OCI-LY3 (cell line): ENCODE data around the gene FAM50A.

Source experiments
- H2AFZ ChIP-seq: fragments of 200-600, 300-600 bp; shearing (Covaris generic); 2 replicates; pipeline ENCODE4 v1.6.0; 2014; ENCODE audit warnings: antibody characterized with exemption, low read depth, low read length
- H3K27ac ChIP-seq: fragments of 200-600, 300-600 bp; sonication (generic); 2 replicates; pipeline ENCODE4 v1.5.1; 2014; ENCODE audit warnings: mild to moderate bottlenecking, low read length, moderate library complexity, mixed read lengths
- H3K27me3 ChIP-seq: fragments of 200-600, 300-600 bp; sonication (generic); 2 replicates; pipeline ENCODE4 v1.6.1; 2014; ENCODE audit warnings: low read depth, low read length, mixed read lengths
- H3K36me3 ChIP-seq: fragments of 200-600, 300-600 bp; sonication (generic); replicated peaks from 2 replicates; pipeline ENCODE3; 2014; ENCODE audit warnings: low read depth, low read length, mixed read lengths
- H3K4me1 ChIP-seq: fragments of 300-600, 200-600 bp; sonication (generic); 2 replicates; pipeline ENCODE4 v1.6.1; 2014; ENCODE audit warnings: low read length, mixed read lengths
- H3K4me2 ChIP-seq: fragments of 200-600, 300-600 bp; sonication (generic); 2 replicates; pipeline ENCODE4 v1.6.1; 2014; ENCODE audit warnings: low read length, mixed read lengths
- H3K4me3 ChIP-seq: fragments of 300-600, 200-600 bp; sonication (generic); 2 replicates; pipeline ENCODE4 v1.5.1; 2014; ENCODE audit warnings: antibody characterized with exemption, mild to moderate bottlenecking, low read length, moderate library complexity
- H3K79me2 ChIP-seq: fragments of 300-600, 200-600 bp; shearing (Covaris generic); 2 replicates; pipeline ENCODE4 v1.6.1; 2014; ENCODE audit warnings: mild to moderate bottlenecking, low read length, mixed read lengths
- H3K9ac ChIP-seq: fragments of 300-600, 200-600 bp; shearing (Covaris generic); 2 replicates; pipeline ENCODE4 v1.6.0; 2014; ENCODE audit warnings: mild to moderate bottlenecking, low read length, moderate library complexity
- H3K9me3 ChIP-seq: fragments of 200-600, 300-600 bp; shearing (Covaris generic); 2 replicates; pipeline ENCODE4 v1.6.1; 2014; ENCODE audit warnings: low read length, mixed read lengths; ENCODE audit not compliant: insufficient read depth
- H4K20me1 ChIP-seq: fragments of 200-600, 300-600 bp; sonication (generic); 2 replicates; pipeline ENCODE4 v1.6.1; 2016; ENCODE audit warnings: low read length, mixed read lengths; ENCODE audit not compliant: insufficient read depth
- EZH2phosphoT487 ChIP-seq: fragments of 200-600 bp; shearing (Covaris generic); IDR thresholded peaks from 2 replicates; pipeline ENCODE4 v1.6.1; 2018; ENCODE audit warnings: antibody characterized with exemption, mixed run types, low read depth
- TF ChIP-seq, protein P1 (sequence below): fragments of 200-600, 300-600 bp; sonication (generic); IDR thresholded peaks from 2 replicates; pipeline ENCODE4 v1.5.1; 2014; ENCODE audit warnings: antibody characterized with exemption, low read length, low read depth

FAM50A gene

DNA sequence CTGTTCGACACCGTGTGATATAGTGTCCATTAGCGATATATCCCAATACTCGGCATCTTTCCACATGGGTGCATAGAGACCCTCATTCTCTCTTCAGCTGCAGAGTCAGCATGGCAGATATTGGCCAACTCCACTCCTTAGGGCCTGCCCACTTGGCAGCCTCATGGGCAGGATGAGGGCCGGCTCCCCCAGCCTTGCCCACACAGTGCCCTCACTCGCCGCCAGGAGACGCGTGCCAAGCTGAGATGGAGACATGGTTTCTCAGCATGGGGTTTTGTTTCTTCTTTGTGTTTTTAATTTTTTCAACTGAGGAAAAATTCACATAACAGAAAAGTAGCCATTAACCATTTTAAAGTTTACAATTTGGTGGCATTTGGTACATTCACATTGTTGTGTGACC, 8.9 kb downstream of the FAM50A start:
- no peaks in the 10 kb centered on the region for H3K9me3 ChIP-seq
- no peak for TF ChIP-seq EZH2phosphoT487
- TF ChIP-seq, protein P1, sequence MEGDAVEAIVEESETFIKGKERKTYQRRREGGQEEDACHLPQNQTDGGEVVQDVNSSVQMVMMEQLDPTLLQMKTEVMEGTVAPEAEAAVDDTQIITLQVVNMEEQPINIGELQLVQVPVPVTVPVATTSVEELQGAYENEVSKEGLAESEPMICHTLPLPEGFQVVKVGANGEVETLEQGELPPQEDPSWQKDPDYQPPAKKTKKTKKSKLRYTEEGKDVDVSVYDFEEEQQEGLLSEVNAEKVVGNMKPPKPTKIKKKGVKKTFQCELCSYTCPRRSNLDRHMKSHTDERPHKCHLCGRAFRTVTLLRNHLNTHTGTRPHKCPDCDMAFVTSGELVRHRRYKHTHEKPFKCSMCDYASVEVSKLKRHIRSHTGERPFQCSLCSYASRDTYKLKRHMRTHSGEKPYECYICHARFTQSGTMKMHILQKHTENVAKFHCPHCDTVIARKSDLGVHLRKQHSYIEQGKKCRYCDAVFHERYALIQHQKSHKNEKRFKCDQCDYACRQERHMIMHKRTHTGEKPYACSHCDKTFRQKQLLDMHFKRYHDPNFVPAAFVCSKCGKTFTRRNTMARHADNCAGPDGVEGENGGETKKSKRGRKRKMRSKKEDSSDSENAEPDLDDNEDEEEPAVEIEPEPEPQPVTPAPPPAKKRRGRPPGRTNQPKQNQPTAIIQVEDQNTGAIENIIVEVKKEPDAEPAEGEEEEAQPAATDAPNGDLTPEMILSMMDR, result no peak
- no peak overlapping the region for H3K9ac ChIP-seq
- H4K20me1 ChIP-seq, result no peaks in the 10 kb centered on the region
- H3K79me2 ChIP-seq, result no peaks in the 10 kb centered on the region
- H2AFZ ChIP-seq, result no peak overlapping the region
- no peak overlapping the region for H3K4me2 ChIP-seq
- no peak overlapping the region for H3K4me3 ChIP-seq
- H3K27ac ChIP-seq, result no peak overlapping the region
- H3K36me3 ChIP-seq, result peaks cover 4% of the 10 kb centered on the region
- H3K4me1 ChIP-seq, result peaks cover 4% of the 10 kb centered on the region
- no peaks in the 10 kb centered on the region for H3K27me3 ChIP-seq

DNA sequence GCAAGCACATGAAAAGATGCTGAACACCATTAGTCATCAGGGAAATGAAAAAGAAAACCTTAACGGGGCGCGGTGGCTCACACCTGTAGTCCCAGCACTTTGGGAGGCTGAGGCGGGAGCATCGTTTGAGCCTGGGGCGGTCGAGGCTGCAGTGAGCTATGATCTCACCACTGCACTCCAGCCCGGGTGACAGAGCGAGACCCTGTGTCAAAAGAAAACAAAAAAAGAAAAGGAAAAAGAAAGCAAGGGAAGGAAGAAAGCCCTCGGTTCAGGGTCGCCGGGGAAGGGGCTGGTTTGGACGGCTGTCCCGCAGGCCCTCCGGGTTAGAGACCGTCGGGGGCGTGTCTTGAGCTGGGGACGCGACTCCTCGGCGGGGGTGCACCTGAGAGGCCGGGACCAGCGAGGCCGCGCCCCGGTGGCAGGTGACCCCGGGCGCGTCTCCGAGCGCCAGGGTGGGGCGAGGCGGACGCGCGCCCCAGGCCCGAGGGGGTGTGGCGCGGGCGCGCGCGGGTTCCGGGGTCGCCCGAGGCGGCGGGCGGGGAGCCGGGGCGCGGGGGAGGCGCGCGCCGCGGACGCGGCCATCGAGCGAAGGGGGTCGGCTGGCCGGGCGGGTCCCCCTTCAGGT, 13.7 kb downstream of the FAM50A start:
- peak overlapping the region; percentile 80; the same call in 1 of the 2 replicates for H3K9ac ChIP-seq
- no peaks in the 10 kb centered on the region for H3K27me3 ChIP-seq
- peak overlapping the region; percentile 82 for H3K4me3 ChIP-seq
- TF ChIP-seq EZH2phosphoT487, result no peak
- peaks cover 9% of the 10 kb centered on the region for H3K4me1 ChIP-seq
- no peak overlapping the region for H3K27ac ChIP-seq
- peak overlapping the region; percentile 71 for H2AFZ ChIP-seq
- peaks cover 14% of the 10 kb centered on the region; the same call in 1 of the 2 replicates for H3K79me2 ChIP-seq
- peaks cover 5% of the 10 kb centered on the region; the same call in 1 of the 2 replicates for H4K20me1 ChIP-seq
- peak overlapping the region; percentile 75 for H3K4me2 ChIP-seq
- no peaks in the 10 kb centered on the region for H3K9me3 ChIP-seq
- H3K36me3 ChIP-seq, result no peaks in the 10 kb centered on the region

DNA sequence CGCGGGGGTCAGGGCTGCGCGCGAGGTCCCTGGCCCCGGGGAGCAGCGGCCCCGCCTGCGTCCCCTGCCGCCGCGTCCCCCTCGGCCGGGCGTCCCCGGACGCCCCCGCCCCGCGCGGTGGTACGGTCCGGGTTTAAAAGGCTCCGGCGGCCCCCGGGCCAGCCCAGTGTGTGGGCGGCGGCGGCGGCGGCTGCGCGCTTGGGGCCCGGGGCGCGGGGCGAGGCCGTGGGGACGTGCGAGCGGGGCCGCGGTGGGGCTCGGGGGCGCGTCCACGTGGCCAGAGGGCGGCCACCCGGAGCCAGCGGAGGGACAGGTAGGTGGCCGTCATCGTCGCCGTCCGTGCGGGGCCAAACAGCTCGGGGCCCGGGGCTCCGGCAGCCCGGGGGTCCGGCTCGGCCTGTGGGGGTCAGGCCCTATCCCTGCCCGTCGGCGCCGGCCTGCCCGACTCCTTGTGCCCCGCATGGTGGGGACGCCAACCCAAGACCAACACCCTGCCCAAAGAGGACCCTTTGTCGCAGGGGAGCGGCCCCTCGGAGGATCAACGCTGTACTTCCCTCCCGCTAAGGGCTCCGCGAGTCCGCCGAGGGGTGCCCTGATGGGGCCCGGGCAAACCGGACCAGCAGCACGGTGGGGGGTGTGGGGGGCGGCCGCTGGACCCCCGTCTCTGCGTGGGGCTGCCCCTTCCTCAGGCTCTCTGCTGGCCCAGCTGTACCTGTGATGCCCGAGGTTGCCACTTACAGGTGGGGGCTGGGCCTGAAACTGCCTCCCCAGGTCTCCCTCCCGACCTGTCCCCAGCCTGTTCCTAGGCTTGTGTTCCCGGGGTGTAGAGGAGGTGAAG, 14.4 kb downstream of the FAM50A start, which contains the start of gene PLXNA3:
PLXNA3 (plus strand) TSS at position 166 of the 838 bp plus-strand sequence. CDS start 1,903 bp downstream, outside the sequence.
- Histone ChIP-seq H3K36me3 (no peaks in the 10 kb centered on the region), H3K27me3 (no peaks in the 10 kb centered on the region), H3K4me3 (peak within 1 kb of the TSS; percentile 82), H3K9me3 (no peaks in the 10 kb centered on the region), H3K9ac (peak within 1 kb of the TSS; percentile 80), H3K27ac (no peak within 1 kb of the TSS; the same call in 1 of the 2 replicates), H3K79me2 (peaks cover 14% of the 10 kb centered on the region; the same call in 1 of the 2 replicates), H3K4me1 (peaks cover 9% of the 10 kb centered on the region), H2AFZ (peak within 1 kb of the TSS; percentile 71), H3K4me2 (peak within 1 kb of the TSS; percentile 88), H4K20me1 (peaks cover 5% of the 10 kb centered on the region; the same call in 1 of the 2 replicates)
- no peak for TF ChIP-seq EZH2phosphoT487
- TF ChIP-seq, protein P1, result no peak

DNA sequence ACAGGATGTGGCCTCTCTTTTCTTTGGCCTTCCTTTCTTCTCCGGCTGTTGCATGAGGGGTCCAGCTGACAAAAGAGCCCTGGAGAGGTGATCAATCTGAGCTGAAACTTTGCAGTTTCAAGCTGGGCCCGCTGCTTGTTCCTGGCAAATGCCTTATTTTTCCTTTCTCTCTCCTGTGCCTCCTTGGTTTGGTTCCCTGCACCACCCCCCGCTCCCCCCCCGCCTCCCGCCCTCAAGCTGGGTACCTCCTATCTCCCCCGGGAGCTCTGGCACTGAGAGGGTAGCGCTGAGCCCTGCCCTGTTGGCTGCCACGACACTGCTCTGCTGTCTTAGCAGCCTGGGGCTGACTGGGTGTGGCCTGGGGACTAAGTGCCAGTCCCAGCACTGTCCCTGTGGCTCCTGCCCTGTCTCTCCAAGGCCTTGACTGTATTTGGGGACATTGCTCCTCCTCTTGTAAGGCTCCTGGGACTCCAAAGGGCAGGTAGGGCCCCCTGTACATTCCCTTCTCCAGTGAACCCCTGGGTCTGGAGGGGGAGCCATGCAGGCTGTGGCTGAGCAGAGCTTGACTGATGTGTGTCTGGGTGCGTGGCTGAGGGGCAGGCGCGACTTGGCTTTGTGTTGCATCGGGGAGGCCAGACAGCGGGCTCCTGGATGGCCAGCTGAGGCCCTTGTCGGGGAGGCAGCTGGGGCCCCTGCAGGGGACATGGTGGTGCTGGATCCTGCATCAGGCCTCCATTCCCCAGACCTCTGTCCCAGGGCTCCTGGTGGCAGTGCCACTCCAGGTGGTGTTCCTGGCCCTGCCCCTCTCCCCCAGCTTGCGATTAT, 15.2 kb downstream of the FAM50A start:
- TF ChIP-seq, protein P1, result no peak
- TF ChIP-seq EZH2phosphoT487, result no peak
- peak overlapping the region; percentile 80 for H3K9ac ChIP-seq
- no peaks in the 10 kb centered on the region for H3K9me3 ChIP-seq
- peaks cover 5% of the 10 kb centered on the region; the same call in 1 of the 2 replicates for H4K20me1 ChIP-seq
- no peak overlapping the region for H2AFZ ChIP-seq
- peaks cover 9% of the 10 kb centered on the region for H3K4me1 ChIP-seq
- H3K4me3 ChIP-seq, result peak overlapping the region; percentile 82
- peak overlapping the region; percentile 88 for H3K4me2 ChIP-seq
- no peaks in the 10 kb centered on the region for H3K27me3 ChIP-seq
- H3K79me2 ChIP-seq, result peaks cover 14% of the 10 kb centered on the region; the same call in 1 of the 2 replicates
- H3K36me3 ChIP-seq, result no peaks in the 10 kb centered on the region
- H3K27ac ChIP-seq, result no peak overlapping the region
